Osteocyte (in vitro differentiated cells): ENCODE data around the gene PAGE4. TPM values are rescaled to one million over a fixed set of nuclear protein-coding genes. Genes with fewer than 3 reads are reported as not detected.
A peak's percentile ranks its signal among the peaks of the same experiment; 100 is the strongest.

Experiments used
- DNase-seq: peaks from one replicate; pipeline ENCODE4 v3.0.0; 2021; ENCODE audit warnings: mixed read lengths; ENCODE audit not compliant: unreplicated experiment; ENCODE audit errors: extremely low spot score
- H3K27ac Mint-ChIP-seq: one replicate; pipeline ENCODE4 v1.8.0; 2021; ENCODE audit warnings: mild to moderate bottlenecking, mixed read lengths; ENCODE audit not compliant: unreplicated experiment
- H3K27me3 Mint-ChIP-seq: one replicate; pipeline ENCODE4 v1.8.0; 2021; ENCODE audit warnings: mixed read lengths; ENCODE audit not compliant: unreplicated experiment
- H3K36me3 Mint-ChIP-seq: one replicate; pipeline ENCODE4 v1.8.0; 2021; ENCODE audit warnings: mixed read lengths; ENCODE audit not compliant: unreplicated experiment
- H3K4me1 Mint-ChIP-seq: one replicate; pipeline ENCODE4 v1.8.0; 2021; ENCODE audit warnings: mixed read lengths; ENCODE audit not compliant: unreplicated experiment
- H3K4me3 Mint-ChIP-seq: one replicate; pipeline ENCODE4 v1.8.0; 2021; ENCODE audit warnings: mild to moderate bottlenecking, moderate library complexity, mixed read lengths; ENCODE audit not compliant: unreplicated experiment
- H3K9me3 Mint-ChIP-seq: one replicate; pipeline ENCODE4 v1.8.0; 2021; ENCODE audit warnings: mixed read lengths; ENCODE audit not compliant: unreplicated experiment
- CTCF ChIP-seq: fragments of 200-600 bp; sonication (generic); IDR thresholded peaks from 2 replicates; pipeline ENCODE4 v1.5.0; 2021; ENCODE audit warnings: antibody characterized with exemption, mild to moderate bottlenecking, moderate library complexity
- total RNA-seq: library from RNA; stranded (reverse); gene quantifications from 2 replicates; pipeline ENCODE4 v1.2.1, GENCODE V29; 2021

Gene PAGE4
- total RNA-seq, 1 donor from 2014 or later: not detected

GRCh38 chrX:49878128-49878833 lies 49.2 kb downstream of the PAGE4 start:
- Mint-ChIP-seq H3K27ac (peak overlapping the region; percentile 85), H3K9me3 (peaks cover 3% of the 10 kb centered on the region), H3K4me3 (peak overlapping the region; percentile 81)

GRCh38 chrX:49878834-49879655 lies 49.9 kb downstream of the PAGE4 start, which contains the start of gene USP27X:
TSS of gene USP27X (plus strand) at chrX:49879484. CDS start at chrX:49880308, 824 bp downstream.
- Mint-ChIP-seq H3K9me3 (peaks cover 3% of the 10 kb centered on the region), H3K4me3 (peak within 1 kb of the TSS; percentile 81), H3K27me3 (no peaks in the 10 kb centered on the region), H3K36me3 (peaks cover 2% of the 10 kb centered on the region), H3K4me1 (peaks cover 8% of the 10 kb centered on the region), H3K27ac (peak within 1 kb of the TSS; percentile 85)
- DNase-seq: peak; percentile 89
- peak; percentile 72 for TF ChIP-seq CTCF

More at GRCh38 chrX:49878128-49878833, 49.2 kb downstream of the PAGE4 start:
- H3K27me3 Mint-ChIP-seq: no peaks in the 10 kb centered on the region
- TF ChIP-seq CTCF: no peak
- peaks cover 2% of the 10 kb centered on the region for H3K36me3 Mint-ChIP-seq
- DNase-seq: no peak
- peaks cover 8% of the 10 kb centered on the region for H3K4me1 Mint-ChIP-seq

- H3K36me3 Mint-ChIP-seq: peaks cover 2% of the 10 kb centered on the region
- peaks cover 8% of the 10 kb centered on the region for H3K4me1 Mint-ChIP-seq
- peaks cover 3% of the 10 kb centered on the region for H3K9me3 Mint-ChIP-seq
- DNase-seq: no peak
- H3K27ac Mint-ChIP-seq: no peak overlapping the region
- H3K4me3 Mint-ChIP-seq: peak overlapping the region; percentile 81
- TF ChIP-seq CTCF: no peak
- H3K27me3 Mint-ChIP-seq: no peaks in the 10 kb centered on the region
Observed at GRCh38 chrX:49879656-49880277, 50.7 kb downstream of the PAGE4 start.

- peaks cover 8% of the 10 kb centered on the region for H3K4me1 Mint-ChIP-seq
- no peak overlapping the region for H3K4me3 Mint-ChIP-seq
- peaks cover 3% of the 10 kb centered on the region for H3K9me3 Mint-ChIP-seq
- no peak for DNase-seq
- peaks cover 2% of the 10 kb centered on the region for H3K36me3 Mint-ChIP-seq
- no peaks in the 10 kb centered on the region for H3K27me3 Mint-ChIP-seq
- no peak for TF ChIP-seq CTCF
- no peak overlapping the region for H3K27ac Mint-ChIP-seq
Observed at GRCh38 chrX:49880668-49881067, 51.6 kb downstream of the PAGE4 start.

Other genes with a start within 250 kb of the PAGE4 start
- not detected in 2 replicates for gene GAGE12H, start 249.4 kb upstream of the PAGE4 start, total RNA-seq
- gene GAGE2A, start 239.8 kb upstream of the PAGE4 start, total RNA-seq: not detected in 2 replicates
- gene GAGE1, start 230.3 kb upstream of the PAGE4 start, total RNA-seq: not detected in 2 replicates
- gene PAGE1, start 133.3 kb upstream of the PAGE4 start, total RNA-seq: not detected in 2 replicates
- 4.5 and 4.6 TPM in 2 replicates for gene USP27X, start 50.2 kb downstream of the PAGE4 start, total RNA-seq
- gene CLCN5, start 93.3 kb downstream of the PAGE4 start, total RNA-seq: 12.5 and 13.1 TPM in 2 replicates